SK-N-SH (cell line): ENCODE measurements around the gene GUCY1A1. TPM values are rescaled to one million over a fixed set of nuclear protein-coding genes. Genes with fewer than 3 reads are reported as not detected.

ENCODE experiments used
- CTCF ChIA-PET: fragments of 300-600, 350-600 bp; formaldehyde crosslinking; extraction: SDS; loops from one replicate; lab custom pipeline; 2021; lab: Yijun Ruan, JAX
- POLR2A ChIA-PET: fragments of 350-600 bp; sonication (Branson Sonifier 250); formaldehyde crosslinking; extraction: SDS; loops from one replicate; lab custom pipeline; 2020; ENCODE audit warnings: antibody characterized with exemption, inconsistent platforms; lab: Yijun Ruan, JAX
- DNase-seq: peaks from one replicate; pipeline ENCODE4 v3.0.0; 2012
- H2AFZ ChIP-seq: fragments of 200-600 bp; sonication (generic); 2 replicates; pipeline ENCODE4 v1.8.1; 2016; ENCODE audit warnings: antibody characterized with exemption, mild to moderate bottlenecking, low read depth
- H3F3A ChIP-seq: fragments of 200-600 bp; sonication (generic); replicated peaks from 2 replicates; pipeline ENCODE3; 2016; ENCODE audit warnings: antibody characterized with exemption, mild to moderate bottlenecking; ENCODE audit not compliant: insufficient read depth
- H3K27ac ChIP-seq, 2 experiments: fragments of 200-500 bp in 1 of 2; fragments of 200-600 bp in 1 of 2; sonication (Bioruptor generic) in 1 of 2; sonication (generic), shearing (Covaris generic) in 1 of 2; 2 replicates each; pipeline versions ENCODE4 v1.5.1 to v1.6.1; 2014 to 2016; ENCODE audit warnings: low read depth in 2 of 2, inconsistent platforms in 1 of 2, low read length in 1 of 2, mild to moderate bottlenecking in 1 of 2, mixed read lengths in 1 of 2
- H3K27me3 ChIP-seq: fragments of 200-600 bp; sonication (generic), shearing (Covaris generic); 2 replicates; pipeline ENCODE4 v1.6.1; 2016; ENCODE audit warnings: mixed run types; ENCODE audit not compliant: insufficient read depth
- H3K36me3 ChIP-seq, 2 experiments: fragments of 200-500 bp in 1 of 2; fragments of 200-600 bp in 1 of 2; sonication (Bioruptor generic) in 1 of 2; sonication (generic) in 1 of 2; replicated peaks in 1 of 2; 2 replicates each; pipeline versions ENCODE3 to v1.5.1; 2014 to 2016; ENCODE audit warnings: low read length in 1 of 2, mild to moderate bottlenecking in 1 of 2; ENCODE audit not compliant: insufficient read depth in 2 of 2, control insufficient read depth in 1 of 2
- H3K4me1 ChIP-seq, 2 experiments: fragments of 200-500 bp in 1 of 2; fragments of 200-600 bp in 1 of 2; sonication (Bioruptor generic) in 1 of 2; sonication (generic), shearing (Covaris generic) in 1 of 2; 2 replicates each; pipeline versions ENCODE4 v1.5.1 to v1.6.1; 2014 to 2016; ENCODE audit warnings: low read depth in 1 of 2, low read length in 1 of 2, mixed run types in 1 of 2; ENCODE audit not compliant: insufficient read depth in 2 of 2, control insufficient read depth in 1 of 2
- H3K4me2 ChIP-seq: fragments of 200-600 bp; sonication (generic), shearing (Covaris generic); 2 replicates; pipeline ENCODE4 v1.6.1; 2017; ENCODE audit warnings: mixed run types
- H3K4me3 ChIP-seq, 2 experiments: fragments of 200-500 bp in 1 of 2; fragments of 200-600 bp in 1 of 2; sonication (Bioruptor generic) in 1 of 2; sonication (generic), shearing (Covaris generic) in 1 of 2; 2 replicates each; pipeline versions ENCODE4 v1.5.1 to v1.8.1; 2014 to 2016; ENCODE audit warnings: low read depth in 2 of 2, inconsistent platforms in 1 of 2, low read length in 1 of 2, mild to moderate bottlenecking in 1 of 2, mixed read lengths in 1 of 2, moderate library complexity in 1 of 2
- H3K79me2 ChIP-seq: fragments of 200-600 bp; sonication (generic); 2 replicates; pipeline ENCODE4 v1.8.1; 2017; ENCODE audit warnings: mild to moderate bottlenecking; ENCODE audit not compliant: insufficient read depth
- H3K9ac ChIP-seq: fragments of 200-600 bp; sonication (generic); 2 replicates; pipeline ENCODE4 v1.6.1; 2017; ENCODE audit warnings: mixed run types
- H3K9me2 ChIP-seq: fragments of 200-600 bp; sonication (generic); 2 replicates; pipeline ENCODE4 v1.6.1; 2017; ENCODE audit warnings: mixed run types
- H3K9me3 ChIP-seq: fragments of 200-600 bp; sonication (generic); 2 replicates; pipeline ENCODE4 v1.6.1; 2017; ENCODE audit warnings: mixed run types, mild to moderate bottlenecking, moderate library complexity
- H4K20me1 ChIP-seq: fragments of 200-600 bp; sonication (generic); 2 replicates; pipeline ENCODE4 v1.6.1; 2017; ENCODE audit warnings: mild to moderate bottlenecking, mixed run types; ENCODE audit not compliant: insufficient read depth
- EP300 ChIP-seq, 2 experiments: IDR thresholded peaks; 2 replicates each; pipeline versions ENCODE4 v1.4.0 to v1.6.1; 2012; ENCODE audit warnings: borderline replicate concordance in 1 of 2, low read depth in 1 of 2, low read length in 1 of 2
- FOSL2 ChIP-seq: IDR thresholded peaks from 2 replicates; pipeline ENCODE4 v1.4.0; 2012; ENCODE audit warnings: low read depth, mild to moderate bottlenecking, moderate library complexity, borderline replicate concordance
- FOXJ3 ChIP-seq: sonication (generic); formaldehyde crosslinking; IDR thresholded peaks from 2 replicates; pipeline ENCODE4 v1.5.1; 2020; ENCODE audit warnings: mild to moderate bottlenecking, missing genetic modification reagents
- FOXM1 ChIP-seq: IDR thresholded peaks from 2 replicates; pipeline ENCODE4 v1.4.0; 2012; ENCODE audit warnings: low read depth, mild to moderate bottlenecking
- GABPA ChIP-seq: IDR thresholded peaks from 2 replicates; pipeline ENCODE4 v1.4.0; 2012; ENCODE audit warnings: low read depth, mild to moderate bottlenecking
- MEF2A ChIP-seq: IDR thresholded peaks from 2 replicates; pipeline ENCODE4 v1.4.0; 2012; ENCODE audit warnings: low read depth, borderline replicate concordance
- MXI1 ChIP-seq: IDR thresholded peaks from 2 replicates; pipeline ENCODE4 v1.6.1; 2012; ENCODE audit warnings: mild to moderate bottlenecking, low read depth, low read length, improper control_type of control experiment
- NFIC ChIP-seq: IDR thresholded peaks from 2 replicates; pipeline ENCODE4 v1.4.0; 2012; ENCODE audit warnings: borderline replicate concordance
- RAD21 ChIP-seq: IDR thresholded peaks from 2 replicates; pipeline ENCODE4 v1.6.1; 2012; ENCODE audit warnings: mild to moderate bottlenecking, low read length
- RFX5 ChIP-seq: IDR thresholded peaks from 2 replicates; pipeline ENCODE4 v1.6.1; 2012; ENCODE audit warnings: mild to moderate bottlenecking, improper control_type of control experiment, low read length
- SMC3 ChIP-seq: IDR thresholded peaks from 2 replicates; pipeline ENCODE4 v1.6.1; 2012; ENCODE audit warnings: low read depth, low read length, improper control_type of control experiment
- TAF1 ChIP-seq: IDR thresholded peaks from 2 replicates; pipeline ENCODE4 v1.6.1; 2012; ENCODE audit warnings: low read depth, mild to moderate bottlenecking, low read length, moderate library complexity, borderline replicate concordance
- WGBS: methylation state at CpG from one replicate; pipeline ENCODE4 v1.1.6; 2017; ENCODE audit warnings: low lambda C conversion rate; 5-methylcytosine and 5-hydroxymethylcytosine counted together
- polyA plus RNA-seq, 3 experiments: library from polyadenylated mRNA; depleted of rRNA; stranded (reverse); fragments of >200 nt; gene quantifications; 2 replicates each; pipeline ENCODE4 v1.2.3, GENCODE V29; 2012
- TF ChIP-seq, protein P1 (sequence below): IDR thresholded peaks from 2 replicates; pipeline ENCODE4 v1.4.0; 2012; ENCODE audit warnings: low read depth
- TF ChIP-seq, protein P2 (sequence below): fragments of 200-600 bp; sonication (generic); IDR thresholded peaks from 2 replicates; pipeline ENCODE4 v1.6.1; 2017; ENCODE audit warnings: antibody characterized with exemption, mild to moderate bottlenecking, moderate library complexity
- TF ChIP-seq, protein P3 (sequence below): fragments of 150-350 bp; IDR thresholded peaks from 2 replicates; pipeline ENCODE4 v1.6.1; 2017; ENCODE audit warnings: antibody characterized with exemption, low read length, low read depth, borderline replicate concordance

The GUCY1A1 gene
- polyA plus RNA-seq, 1 of the 3 experiments (the other 2 are of a cell fraction) = 0.03 TPM

DNA sequence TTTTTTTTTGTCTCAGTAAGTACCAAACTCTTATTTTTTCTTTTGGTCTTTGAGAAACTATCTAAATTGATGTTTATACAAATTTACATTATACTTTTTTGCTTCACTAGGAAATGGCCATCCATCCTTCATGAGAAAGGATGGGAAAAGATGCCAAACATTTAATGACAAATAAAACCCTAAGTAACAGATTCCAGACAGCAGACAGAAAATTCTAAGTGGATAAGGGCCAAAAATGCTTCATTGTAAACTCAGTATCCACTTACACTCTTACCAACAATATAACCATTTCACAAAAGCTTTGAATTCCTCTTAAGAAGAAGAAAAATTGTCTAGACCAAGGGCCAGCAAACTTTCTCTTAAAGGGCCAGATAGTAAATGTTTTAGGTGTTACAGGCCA lies 95.7 kb downstream of the GUCY1A1 start:
- no peak overlapping the region for H3K4me2 ChIP-seq
- H3F3A ChIP-seq = no peaks in the 10 kb centered on the region
- no peaks in the 10 kb centered on the region for H3K27me3 ChIP-seq
- H3K9ac ChIP-seq = no peak overlapping the region
- H2AFZ ChIP-seq = no peak overlapping the region
- H3K79me2 ChIP-seq = no peaks in the 10 kb centered on the region
- POLR2A ChIA-PET = no interaction called here
- DNase-seq = no peak
- no peaks in the 10 kb centered on the region for H3K9me2 ChIP-seq
- no peaks in the 10 kb centered on the region for H3K36me3 ChIP-seq
- no peaks in the 10 kb centered on the region for H3K9me3 ChIP-seq
- H3K27ac ChIP-seq = no peak overlapping the region
- peaks cover 0 to 3% of the 10 kb centered on the region in 2 experiments; a peak in 1 of 4 replicates for H3K4me1 ChIP-seq
- TF ChIP-seq FOXM1 = no peak
- TF ChIP-seq, protein P1, sequence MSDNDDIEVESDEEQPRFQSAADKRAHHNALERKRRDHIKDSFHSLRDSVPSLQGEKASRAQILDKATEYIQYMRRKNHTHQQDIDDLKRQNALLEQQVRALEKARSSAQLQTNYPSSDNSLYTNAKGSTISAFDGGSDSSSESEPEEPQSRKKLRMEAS = no peak
- no peak for TF ChIP-seq EP300 (IDR thresholded peaks at IDR 0.05; ENCODE audit: borderline replicate concordance in 1 of 2, low read depth in 1 of 2, low read length in 1 of 2)
- TF ChIP-seq RFX5 = no peak
- no peak for TF ChIP-seq FOXJ3 (CRISPR knock-in tag)
- no peaks in the 10 kb centered on the region for H4K20me1 ChIP-seq
- CTCF ChIA-PET = interaction anchor here (1.7 kb wide), 1 partner anchor 10 kb away, joined by 4 read pairs; no protein-coding TSS in a partner anchor
- no peak overlapping the region for H3K4me3 ChIP-seq

DNA sequence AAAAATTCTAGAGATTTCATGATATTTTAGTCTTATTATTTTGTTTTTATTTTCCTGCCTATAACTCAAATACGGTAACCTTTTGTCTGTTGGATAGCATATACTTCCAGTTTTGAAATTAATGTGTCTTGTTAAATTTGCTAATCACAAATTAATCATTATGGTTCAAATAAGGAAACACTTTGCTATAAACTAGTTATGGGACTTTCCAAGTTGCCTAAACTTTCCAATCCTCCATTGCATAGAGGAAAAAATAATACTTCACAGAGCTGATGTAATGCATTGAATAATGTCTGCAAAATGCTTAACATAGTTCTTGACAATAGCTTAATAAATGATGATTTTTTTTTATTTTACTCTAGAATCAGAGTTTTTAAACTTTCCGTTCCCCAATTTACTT lies 96.9 kb downstream of the GUCY1A1 start:
- no peak overlapping the region for H3K27ac ChIP-seq
- H3K4me2 ChIP-seq = no peak overlapping the region
- no peak overlapping the region for H2AFZ ChIP-seq
- no peaks in the 10 kb centered on the region for H3K36me3 ChIP-seq
- no peaks in the 10 kb centered on the region for H3K27me3 ChIP-seq
- no peaks in the 10 kb centered on the region for H4K20me1 ChIP-seq
- no peak overlapping the region for H3K9ac ChIP-seq
- H3K9me3 ChIP-seq = no peaks in the 10 kb centered on the region
- ChIA-PET CTCF (interaction anchor here (1.7 kb wide), 1 partner anchor 9 kb away, joined by 4 read pairs; no protein-coding TSS in a partner anchor), POLR2A (no interaction called here)
- no peaks in the 10 kb centered on the region for H3F3A ChIP-seq
- 76% methylated on average over 2 of the region's 2 CpGs for WGBS
- H3K79me2 ChIP-seq = no peaks in the 10 kb centered on the region
- H3K9me2 ChIP-seq = no peaks in the 10 kb centered on the region
- H3K4me3 ChIP-seq = no peak overlapping the region
- peaks cover 0 to 1% of the 10 kb centered on the region in 2 experiments; a peak in 1 of 4 replicates for H3K4me1 ChIP-seq
- DNase-seq = no peak
- TF ChIP-seq FOSL2 (no peak), SMC3 (no peak), NFIC (no peak), EP300 (IDR thresholded peaks at IDR 0.05; ENCODE audit: borderline replicate concordance in 1 of 2, low read depth in 1 of 2, low read length in 1 of 2) (no peak), MEF2A (no peak), FOXJ3 (CRISPR knock-in tag) (no peak), GABPA (no peak), RAD21 (no peak), TAF1 (no peak), MXI1 (no peak)
- TF ChIP-seq, protein P2, sequence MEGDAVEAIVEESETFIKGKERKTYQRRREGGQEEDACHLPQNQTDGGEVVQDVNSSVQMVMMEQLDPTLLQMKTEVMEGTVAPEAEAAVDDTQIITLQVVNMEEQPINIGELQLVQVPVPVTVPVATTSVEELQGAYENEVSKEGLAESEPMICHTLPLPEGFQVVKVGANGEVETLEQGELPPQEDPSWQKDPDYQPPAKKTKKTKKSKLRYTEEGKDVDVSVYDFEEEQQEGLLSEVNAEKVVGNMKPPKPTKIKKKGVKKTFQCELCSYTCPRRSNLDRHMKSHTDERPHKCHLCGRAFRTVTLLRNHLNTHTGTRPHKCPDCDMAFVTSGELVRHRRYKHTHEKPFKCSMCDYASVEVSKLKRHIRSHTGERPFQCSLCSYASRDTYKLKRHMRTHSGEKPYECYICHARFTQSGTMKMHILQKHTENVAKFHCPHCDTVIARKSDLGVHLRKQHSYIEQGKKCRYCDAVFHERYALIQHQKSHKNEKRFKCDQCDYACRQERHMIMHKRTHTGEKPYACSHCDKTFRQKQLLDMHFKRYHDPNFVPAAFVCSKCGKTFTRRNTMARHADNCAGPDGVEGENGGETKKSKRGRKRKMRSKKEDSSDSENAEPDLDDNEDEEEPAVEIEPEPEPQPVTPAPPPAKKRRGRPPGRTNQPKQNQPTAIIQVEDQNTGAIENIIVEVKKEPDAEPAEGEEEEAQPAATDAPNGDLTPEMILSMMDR = no peak
- TF ChIP-seq, protein P3, sequence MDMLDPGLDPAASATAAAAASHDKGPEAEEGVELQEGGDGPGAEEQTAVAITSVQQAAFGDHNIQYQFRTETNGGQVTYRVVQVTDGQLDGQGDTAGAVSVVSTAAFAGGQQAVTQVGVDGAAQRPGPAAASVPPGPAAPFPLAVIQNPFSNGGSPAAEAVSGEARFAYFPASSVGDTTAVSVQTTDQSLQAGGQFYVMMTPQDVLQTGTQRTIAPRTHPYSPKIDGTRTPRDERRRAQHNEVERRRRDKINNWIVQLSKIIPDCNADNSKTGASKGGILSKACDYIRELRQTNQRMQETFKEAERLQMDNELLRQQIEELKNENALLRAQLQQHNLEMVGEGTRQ = no peak
- TF ChIP-seq, all 33 proteins: peak for 0
